Measurements from ENCODE around the gene SCN2A. TPM values are rescaled to one million over a fixed set of nuclear protein-coding genes. Genes with fewer than 3 reads are reported as not detected.

SCN2A gene
- total and polyA plus RNA-seq, 2 of the 4 experiments (the other 2 are of a cell fraction): 0.24 to 0.54 TPM

- Histone ChIP-seq H2BK120ac (ENCODE audit: low read depth, low read length) (no peak overlapping the region), H3K9ac (ENCODE audit: low read depth, low read length) (no peak overlapping the region), H3K36me3 (ENCODE audit: control insufficient read depth, insufficient read depth, low read length) (no peaks in the 10 kb centered on the region), H3K4ac (ENCODE audit: low read depth, low read length) (no peak overlapping the region), H2BK20ac (ENCODE audit: low read depth, low read length) (no peak overlapping the region), H3K79me1 (ENCODE audit: low read depth in 1 of 2, low read length in 2 of 2) (no peaks in the 10 kb centered on the region), H3K14ac (replicated peaks; ENCODE audit: low read depth, low read length) (no peak overlapping the region), H3K9me1 (ENCODE audit: insufficient read depth, low read length) (no peaks in the 10 kb centered on the region), H2AFZ (replicated peaks; ENCODE audit: low read length, poor library complexity) (no peak overlapping the region), H3K4me2 (ENCODE audit: low read depth, low read length) (no peak overlapping the region), H3K9me3 (ENCODE audit: control insufficient read depth, insufficient read depth, low read length) (no peaks in the 10 kb centered on the region), H3K56ac (ENCODE audit: extremely low read depth, insufficient read depth, low read length) (no peak overlapping the region), H3K4me1 (ENCODE audit: control insufficient read depth, insufficient read depth, low read length) (no peaks in the 10 kb centered on the region), H2BK15ac (ENCODE audit: low read depth, low read length) (no peak overlapping the region), H4K91ac (ENCODE audit: insufficient read depth, low read depth, low read length) (no peak overlapping the region), H2BK5ac (ENCODE audit: low read depth, low read length, poor library complexity, severe bottlenecking) (no peak overlapping the region), H3K18ac (ENCODE audit: low read depth, low read length) (no peak overlapping the region), H2AK9ac (replicated peaks; ENCODE audit: low read depth, low read length, poor library complexity) (no peak overlapping the region), H2AK5ac (ENCODE audit: low read depth, low read length) (no peak overlapping the region), H3K4me3 (ENCODE audit: insufficient read depth, low read depth, low read length) (no peak overlapping the region), H4K8ac (ENCODE audit: low read depth in 2 of 2, low read length in 2 of 2) (no peak overlapping the region), H3K23ac (ENCODE audit: low read depth, low read length) (no peak overlapping the region), H4K5ac (ENCODE audit: low read depth, low read length) (no peak overlapping the region), H3K27ac (ENCODE audit: insufficient read depth, low read length) (no peak overlapping the region), H4K20me1 (ENCODE audit: insufficient read depth, low read length) (no peaks in the 10 kb centered on the region), H3K27me3 (ENCODE audit: control insufficient read depth, insufficient read depth, low read length) (no peaks in the 10 kb centered on the region)
- in situ Hi-C loops (cut with MboI; ENCODE audit: low sequenced_read_pairs): loop anchor here (25.0 kb wide), 1 partner anchor 461 kb away; no protein-coding TSS in a partner anchor
- dilution Hi-C loops (cut with HindIII; ENCODE audit: low sequenced_read_pairs, unreplicated experiment): no loop called here
- no CpG with 5 or more reads among the region's 2 CpGs for WGBS, 2 experiments (ENCODE audit: extremely low coverage in 2 of 2, insufficient read length in 1 of 2)
- TF ChIP-seq MXI1 (IDR thresholded peaks at IDR 0.05; ENCODE audit: borderline replicate concordance, low read depth, low read length): no peak
- DNase-seq (no peak), ATAC-seq (ENCODE audit: low read depth) (no peak)
- intact Hi-C loops (cut with micrococcal nuclease): no loop called here
- CTCF ChIA-PET: interaction anchor here (1.1 kb wide), 1 partner anchor 181 kb away, joined by 4 read pairs; no protein-coding TSS in a partner anchor
- BruUV-seq (replicated peaks): no TSS peak
- POLR2A ChIA-PET (ENCODE audit: unreplicated experiment): no interaction called here
These were observed 41.0 kb upstream of the SCN2A start for GRCh38 chr2:165198181-165198580.
